ENCODE measurements around the gene MLC1.

Gene MLC1

GRCh38 chr22:50014053-50014501 lies 71.1 kb downstream of the MLC1 start:
- Histone ChIP-seq H3K4me3 (no peak overlapping the region), H3K27ac (no peak overlapping the region)
- no peak for DNase-seq (ENCODE audit: low spot score)
- TF ChIP-seq CTCF (IDR thresholded peaks at IDR 0.05), result no peak

GRCh38 chr22:50012211-50013181 lies 72.7 kb downstream of the MLC1 start, which contains the start of gene IL17REL:
Gene IL17REL, minus strand, starts transcription at chr22:50012765. Its CDS starts 119 bp downstream, at chr22:50012646.
- no peak for DNase-seq (ENCODE audit: low spot score)
- no peak within 1 kb of the TSS for H3K27ac ChIP-seq
- H3K4me3 ChIP-seq, result no peak within 1 kb of the TSS
- TF ChIP-seq CTCF (IDR thresholded peaks at IDR 0.05), result no peak

- no peak for DNase-seq (ENCODE audit: low spot score)
- no peak overlapping the region for H3K27ac ChIP-seq
- no peak overlapping the region for H3K4me3 ChIP-seq
- TF ChIP-seq CTCF (IDR thresholded peaks at IDR 0.05), result no peak
Measured at GRCh38 chr22:50011447-50012210, 73.6 kb downstream of the MLC1 start.

GRCh38 chr22:50010676-50011446 lies 74.4 kb downstream of the MLC1 start:
- Histone ChIP-seq H3K4me3 (peak overlapping the region; percentile 21), H3K27ac (no peak overlapping the region)
- no peak for TF ChIP-seq CTCF (IDR thresholded peaks at IDR 0.05)
- no peak for DNase-seq (ENCODE audit: low spot score)

- H3K27ac ChIP-seq, result no peak overlapping the region
- peak overlapping the region; percentile 21 for H3K4me3 ChIP-seq
- TF ChIP-seq CTCF (IDR thresholded peaks at IDR 0.05), result no peak
- DNase-seq (ENCODE audit: low spot score), result no peak
Measured at GRCh38 chr22:50009765-50010675, 75.2 kb downstream of the MLC1 start.

Data from coronary artery (tissue), 2 donors.